ENCODE measurements around the gene DNAJC18.

DNAJC18 gene

DNA sequence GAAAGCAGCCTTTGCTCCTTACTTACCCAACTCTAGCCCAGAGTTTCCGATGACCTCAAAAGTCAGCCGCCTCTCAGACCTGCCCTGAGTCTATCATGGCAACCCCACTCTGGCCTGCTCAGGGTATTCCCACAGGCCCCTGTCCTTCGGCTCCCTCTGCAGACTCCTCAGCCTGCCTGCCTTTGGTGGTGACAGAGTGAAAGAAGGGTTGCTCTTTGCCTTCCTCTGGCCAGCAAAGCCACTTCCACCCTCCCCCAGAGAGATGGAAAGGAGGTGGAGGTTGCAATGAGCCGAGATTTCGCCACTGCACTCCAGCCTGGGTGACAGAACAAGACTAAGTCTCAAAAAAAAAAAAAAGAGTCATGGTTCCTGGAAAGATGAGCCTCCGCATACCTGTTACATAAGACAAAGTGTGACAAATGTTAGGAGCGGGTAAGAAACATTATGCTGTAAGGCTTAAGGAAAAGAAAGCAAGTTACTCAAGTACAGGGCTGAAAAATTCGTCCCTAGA lies 29.2 kb upstream of the DNAJC18 start:
- TF ChIP-seq, protein P1, sequence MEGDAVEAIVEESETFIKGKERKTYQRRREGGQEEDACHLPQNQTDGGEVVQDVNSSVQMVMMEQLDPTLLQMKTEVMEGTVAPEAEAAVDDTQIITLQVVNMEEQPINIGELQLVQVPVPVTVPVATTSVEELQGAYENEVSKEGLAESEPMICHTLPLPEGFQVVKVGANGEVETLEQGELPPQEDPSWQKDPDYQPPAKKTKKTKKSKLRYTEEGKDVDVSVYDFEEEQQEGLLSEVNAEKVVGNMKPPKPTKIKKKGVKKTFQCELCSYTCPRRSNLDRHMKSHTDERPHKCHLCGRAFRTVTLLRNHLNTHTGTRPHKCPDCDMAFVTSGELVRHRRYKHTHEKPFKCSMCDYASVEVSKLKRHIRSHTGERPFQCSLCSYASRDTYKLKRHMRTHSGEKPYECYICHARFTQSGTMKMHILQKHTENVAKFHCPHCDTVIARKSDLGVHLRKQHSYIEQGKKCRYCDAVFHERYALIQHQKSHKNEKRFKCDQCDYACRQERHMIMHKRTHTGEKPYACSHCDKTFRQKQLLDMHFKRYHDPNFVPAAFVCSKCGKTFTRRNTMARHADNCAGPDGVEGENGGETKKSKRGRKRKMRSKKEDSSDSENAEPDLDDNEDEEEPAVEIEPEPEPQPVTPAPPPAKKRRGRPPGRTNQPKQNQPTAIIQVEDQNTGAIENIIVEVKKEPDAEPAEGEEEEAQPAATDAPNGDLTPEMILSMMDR (conservative IDR thresholded peaks at IDR 0.05): no peak
- no peak overlapping the region for H3K27ac ChIP-seq

DNA sequence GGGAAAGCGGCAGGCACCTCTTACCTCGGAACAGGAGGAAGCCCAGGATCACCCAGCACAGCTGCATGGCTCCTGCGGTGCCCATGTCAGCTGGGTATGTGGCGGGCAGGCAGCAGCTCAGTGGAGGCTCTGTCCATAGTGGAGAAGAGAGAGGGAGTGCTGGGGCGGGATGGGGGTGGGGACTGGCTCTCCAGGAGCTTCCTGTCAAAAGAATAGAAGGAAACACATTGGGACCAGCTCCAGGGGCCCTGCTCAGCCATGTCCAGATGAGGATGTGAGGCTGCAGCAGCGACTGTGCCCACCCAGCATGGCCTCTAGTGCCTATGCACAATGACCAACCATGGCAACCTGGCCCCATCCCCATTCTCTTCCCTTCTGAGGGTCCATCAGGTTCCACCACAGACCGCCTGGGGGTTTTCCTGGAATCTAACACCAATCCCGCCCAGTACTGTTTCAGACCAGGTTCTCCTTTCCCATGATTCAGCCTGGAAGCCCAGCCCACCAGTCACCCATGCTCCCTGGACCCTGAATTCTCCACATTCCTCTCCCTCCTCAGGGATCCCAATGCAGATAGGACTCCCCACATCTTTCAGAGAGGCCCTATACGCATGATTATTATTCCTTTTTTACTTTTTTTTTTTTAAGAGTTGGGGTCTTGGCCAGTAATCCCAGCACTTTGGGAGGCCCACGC lies 23.4 kb upstream of the DNAJC18 start, which contains the start of gene ECSCR:
ECSCR (minus strand) TSS at position 158 of the 691 bp plus-strand sequence; CDS start at position 85, 73 bp downstream.
- no peak within 1 kb of the TSS for H3K27ac ChIP-seq
- TF ChIP-seq, protein P1 (conservative IDR thresholded peaks at IDR 0.05): no peak

DNA sequence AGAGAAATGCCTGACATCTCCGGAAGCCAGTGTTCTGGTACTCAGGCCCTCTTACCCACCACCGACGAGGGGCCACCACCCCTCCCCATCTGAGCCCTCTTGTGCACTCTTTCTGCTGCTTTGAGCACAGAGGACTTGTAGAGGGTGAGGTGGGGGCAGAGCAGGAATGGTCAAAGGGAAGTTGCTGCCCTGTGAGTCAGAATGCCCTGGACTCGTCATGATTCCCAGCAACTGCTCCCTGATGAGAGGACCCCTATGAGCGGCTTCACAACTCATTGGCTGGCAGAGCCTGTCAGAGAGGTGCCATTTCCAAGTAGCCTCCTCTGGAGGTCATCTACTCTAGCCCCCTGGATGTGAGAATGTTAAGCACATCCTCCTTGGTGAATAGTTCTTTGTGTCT lies 22.4 kb upstream of the DNAJC18 start:
- H3K27ac ChIP-seq: no peak overlapping the region
- TF ChIP-seq, protein P1 (conservative IDR thresholded peaks at IDR 0.05): no peak

DNA sequence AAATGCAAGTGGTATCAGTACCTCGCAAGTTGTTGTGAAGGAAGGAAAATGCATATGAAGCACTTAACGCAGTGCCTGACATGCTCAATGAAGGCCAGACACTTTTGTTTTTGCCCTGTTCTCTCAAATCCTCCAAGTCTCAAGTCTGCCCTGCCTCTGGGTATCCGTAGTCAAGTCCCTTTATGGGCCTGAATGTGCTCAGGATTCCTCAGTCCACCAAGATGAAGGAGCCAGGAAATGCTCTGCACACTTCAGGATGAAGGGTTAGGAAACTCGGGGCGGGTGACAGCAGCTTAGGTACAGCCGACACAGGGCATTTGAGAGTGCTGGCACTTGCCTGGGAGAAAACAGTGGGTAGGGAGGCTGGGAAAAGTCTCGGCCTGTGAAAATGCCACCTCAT lies 21.9 kb upstream of the DNAJC18 start:
- no peak overlapping the region for H3K27ac ChIP-seq
- TF ChIP-seq, protein P1 (conservative IDR thresholded peaks at IDR 0.05): no peak

DNA sequence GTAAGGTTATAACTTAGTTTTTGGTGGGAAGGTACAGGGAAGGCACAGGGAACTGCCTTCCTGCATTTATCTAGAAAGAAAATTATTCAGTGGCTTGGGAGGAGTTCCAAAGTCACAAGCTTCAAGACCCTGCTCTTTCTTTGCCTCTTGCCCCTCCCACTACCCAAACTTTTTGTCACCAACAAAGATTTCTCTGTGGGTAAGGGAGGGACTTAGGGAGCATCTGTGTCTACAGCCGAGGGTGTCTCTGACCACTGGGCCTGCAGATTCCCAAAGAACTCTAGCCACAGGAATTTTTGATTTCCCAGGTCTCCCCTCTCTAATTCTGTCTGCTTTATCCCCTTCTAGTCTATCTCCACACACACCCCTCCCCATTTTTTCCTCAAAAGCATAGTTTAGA lies 21.1 kb upstream of the DNAJC18 start:
- no peak overlapping the region for H3K27ac ChIP-seq

DNA sequence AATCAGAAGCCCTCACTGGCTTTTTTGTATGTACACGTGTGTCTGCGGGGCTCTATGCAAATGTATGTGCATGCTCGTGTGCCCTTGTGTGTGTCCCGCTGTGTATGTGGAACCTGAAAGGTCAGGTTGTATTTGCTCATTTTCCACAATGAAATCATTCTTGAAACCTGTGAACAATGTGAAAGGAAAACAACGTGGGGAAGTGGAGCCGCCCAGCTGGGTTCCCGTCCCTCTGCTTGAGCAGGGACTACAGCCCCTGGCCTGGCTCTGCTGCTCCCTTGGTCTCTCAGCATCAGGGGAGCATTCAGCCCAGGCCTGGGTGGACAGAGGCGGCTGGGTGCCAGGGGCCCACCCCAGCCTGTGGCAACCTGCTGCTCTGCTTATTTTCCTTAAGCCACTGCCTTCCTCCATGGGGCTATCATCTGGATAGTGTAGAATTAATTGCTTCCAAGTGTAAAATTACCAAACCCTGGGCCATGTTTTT lies 20.2 kb upstream of the DNAJC18 start:
- no peak overlapping the region for H3K27ac ChIP-seq
- TF ChIP-seq, protein P1 (conservative IDR thresholded peaks at IDR 0.05): no peak

More for the DNA sequence above, 21.1 kb upstream of the DNAJC18 start:
- TF ChIP-seq, protein P1 (conservative IDR thresholded peaks at IDR 0.05): no peak

DNA sequence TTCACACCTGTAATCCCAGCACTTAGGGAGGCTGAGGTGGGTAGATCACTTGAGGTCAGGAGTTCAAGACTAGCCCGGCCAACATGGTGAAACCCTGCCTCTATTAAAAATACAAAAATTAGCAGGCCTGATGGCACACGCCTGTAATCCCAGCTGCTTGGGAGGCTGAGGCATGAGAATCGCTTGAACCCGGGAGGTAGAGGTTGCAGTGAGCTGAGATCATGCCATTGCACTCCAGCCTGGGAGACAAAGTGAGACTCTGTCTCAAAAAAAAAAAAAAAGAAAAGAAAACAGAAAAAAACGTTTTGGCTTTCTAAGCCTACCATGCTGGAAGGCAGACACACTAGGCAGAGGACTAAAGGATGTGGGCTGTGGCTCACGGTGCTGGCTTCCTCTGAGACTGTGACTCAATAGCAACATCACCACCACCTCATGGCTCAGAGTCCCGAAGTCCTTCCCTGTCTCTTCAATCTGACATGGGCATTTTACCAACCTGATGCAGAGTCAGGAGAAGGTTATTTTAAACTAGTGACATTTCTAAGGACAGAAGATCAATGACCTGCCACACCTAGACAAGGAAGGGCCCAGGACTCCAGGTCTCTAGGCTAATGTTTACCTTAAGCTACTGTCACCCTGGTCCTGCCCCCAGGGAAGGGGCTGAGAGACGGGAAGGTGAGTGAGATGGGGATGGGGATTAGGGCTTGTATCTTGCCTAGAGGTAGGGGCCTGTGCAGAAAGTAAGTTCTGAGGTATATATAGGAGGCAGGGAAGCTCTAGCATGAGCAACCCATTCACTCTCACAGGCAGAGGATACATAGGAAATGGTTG lies 19.5 kb upstream of the DNAJC18 start:
- TF ChIP-seq, protein P1 (conservative IDR thresholded peaks at IDR 0.05): no peak
- no peak overlapping the region for H3K27ac ChIP-seq

All from VCaP (cell line).